Measurements from ENCODE around the gene MAGI1. TPM values are rescaled to one million over a fixed set of nuclear protein-coding genes. Genes with fewer than 3 reads are reported as not detected.
A peak's percentile ranks its signal among the peaks of the same experiment; 100 is the strongest.

MAGI1 gene
- total RNA-seq, 1 donor from 2014 or later: 49.8 TPM

DNA sequence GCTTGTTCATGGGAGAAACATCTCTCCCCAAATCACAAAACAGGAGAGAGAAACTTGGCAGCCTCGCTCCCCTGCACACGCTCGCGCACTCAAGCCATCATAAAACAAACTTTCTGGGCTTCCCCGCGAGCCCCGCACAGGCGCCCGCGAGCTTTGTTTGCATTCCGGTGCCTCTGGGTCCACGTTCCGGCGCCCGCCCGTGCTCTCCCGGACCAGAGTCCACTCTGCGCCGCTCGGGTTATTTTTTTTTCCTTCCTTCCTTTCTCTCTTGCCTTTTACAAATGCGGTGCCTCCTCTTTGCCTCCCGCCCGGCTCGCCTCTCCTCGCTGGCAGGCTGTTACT, 363 bp downstream of the MAGI1 start:
- Mint-ChIP-seq H3K4me3 (peak overlapping the region; percentile 99), H3K4me1 (peaks cover 33% of the 10 kb centered on the region), H3K27me3 (ENCODE audit: low read depth) (peaks cover 31% of the 10 kb centered on the region), H3K36me3 (ENCODE audit: low read depth) (no peaks in the 10 kb centered on the region), H3K27ac (ENCODE audit: unreplicated experiment) (peak overlapping the region; percentile 98), H3K9me3 (no peaks in the 10 kb centered on the region)
- TF ChIP-seq, protein P1, sequence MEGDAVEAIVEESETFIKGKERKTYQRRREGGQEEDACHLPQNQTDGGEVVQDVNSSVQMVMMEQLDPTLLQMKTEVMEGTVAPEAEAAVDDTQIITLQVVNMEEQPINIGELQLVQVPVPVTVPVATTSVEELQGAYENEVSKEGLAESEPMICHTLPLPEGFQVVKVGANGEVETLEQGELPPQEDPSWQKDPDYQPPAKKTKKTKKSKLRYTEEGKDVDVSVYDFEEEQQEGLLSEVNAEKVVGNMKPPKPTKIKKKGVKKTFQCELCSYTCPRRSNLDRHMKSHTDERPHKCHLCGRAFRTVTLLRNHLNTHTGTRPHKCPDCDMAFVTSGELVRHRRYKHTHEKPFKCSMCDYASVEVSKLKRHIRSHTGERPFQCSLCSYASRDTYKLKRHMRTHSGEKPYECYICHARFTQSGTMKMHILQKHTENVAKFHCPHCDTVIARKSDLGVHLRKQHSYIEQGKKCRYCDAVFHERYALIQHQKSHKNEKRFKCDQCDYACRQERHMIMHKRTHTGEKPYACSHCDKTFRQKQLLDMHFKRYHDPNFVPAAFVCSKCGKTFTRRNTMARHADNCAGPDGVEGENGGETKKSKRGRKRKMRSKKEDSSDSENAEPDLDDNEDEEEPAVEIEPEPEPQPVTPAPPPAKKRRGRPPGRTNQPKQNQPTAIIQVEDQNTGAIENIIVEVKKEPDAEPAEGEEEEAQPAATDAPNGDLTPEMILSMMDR (conservative IDR thresholded peaks at IDR 0.05): no peak
- DNase-seq (ENCODE audit: low read depth, low spot score): no peak

DNA sequence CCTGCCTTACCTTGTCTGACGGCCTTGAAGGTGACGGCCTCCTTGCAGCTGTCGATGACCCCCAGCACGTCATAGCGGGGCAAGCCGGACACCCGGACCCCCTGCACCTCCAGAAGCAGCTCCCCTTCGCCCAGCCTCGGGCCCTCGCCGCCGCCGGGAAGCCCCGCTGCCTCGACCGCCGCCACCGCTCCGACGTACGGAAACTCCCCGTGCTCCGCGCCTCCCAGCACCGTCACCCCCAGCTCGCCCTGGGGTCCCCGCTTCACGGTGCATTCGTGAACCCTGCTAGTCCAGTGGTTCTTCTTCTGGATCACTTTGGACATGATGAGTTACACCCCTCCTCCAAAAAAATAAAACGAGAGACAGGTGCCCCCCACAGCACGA, 740 bp downstream of the MAGI1 start:
- Mint-ChIP-seq H3K27me3 (ENCODE audit: low read depth) (peaks cover 31% of the 10 kb centered on the region), H3K4me1 (peaks cover 33% of the 10 kb centered on the region), H3K36me3 (ENCODE audit: low read depth) (no peaks in the 10 kb centered on the region), H3K4me3 (peak overlapping the region; percentile 99), H3K9me3 (no peaks in the 10 kb centered on the region), H3K27ac (ENCODE audit: unreplicated experiment) (peak overlapping the region; percentile 98)
- TF ChIP-seq, protein P1 (conservative IDR thresholded peaks at IDR 0.05): no peak
- DNase-seq (ENCODE audit: low read depth, low spot score): peak; percentile 15

DNA sequence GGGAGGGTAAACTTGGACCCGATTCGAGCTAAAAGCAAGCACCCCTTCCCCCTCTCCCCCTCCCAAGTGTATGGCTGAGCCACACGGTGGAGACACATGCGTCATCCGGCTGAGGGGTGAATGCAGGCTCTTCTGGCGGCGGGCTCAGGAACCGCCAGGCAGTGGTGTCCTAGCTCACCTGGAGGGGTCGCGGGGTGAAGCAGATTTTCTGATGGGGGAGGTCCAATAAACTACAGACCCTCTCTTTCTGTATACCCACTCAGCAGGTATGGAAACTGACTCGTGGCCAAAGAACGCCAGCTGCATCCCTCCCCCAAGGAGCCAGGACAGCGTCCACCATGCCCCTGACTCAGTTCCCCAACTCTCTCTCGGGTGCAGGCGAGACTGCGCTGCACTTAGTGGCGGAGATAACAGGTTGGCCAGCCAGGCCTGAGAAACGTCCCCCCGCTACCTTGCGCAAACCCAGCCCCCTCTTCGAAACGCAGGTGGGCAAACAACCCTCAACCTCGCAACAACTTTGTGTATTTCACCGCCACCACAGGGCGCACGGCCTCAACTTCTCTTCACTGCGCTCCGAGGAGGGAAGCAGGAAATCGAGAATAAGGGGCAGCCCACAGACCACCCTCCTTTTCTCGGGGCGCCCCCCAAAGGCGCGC, 1.3 kb downstream of the MAGI1 start:
- H3K27me3 Mint-ChIP-seq (ENCODE audit: low read depth): peaks cover 28% of the 10 kb centered on the region
- TF ChIP-seq, protein P1 (conservative IDR thresholded peaks at IDR 0.05): peak; percentile 45
- H3K36me3 Mint-ChIP-seq (ENCODE audit: low read depth): no peaks in the 10 kb centered on the region
- no peaks in the 10 kb centered on the region for H3K9me3 Mint-ChIP-seq
- H3K4me1 Mint-ChIP-seq: peaks cover 33% of the 10 kb centered on the region
- DNase-seq (ENCODE audit: low read depth, low spot score): peak; percentile 11
- peak overlapping the region; percentile 99 for H3K4me3 Mint-ChIP-seq
- H3K27ac Mint-ChIP-seq (ENCODE audit: unreplicated experiment): peak overlapping the region; percentile 68

DNA sequence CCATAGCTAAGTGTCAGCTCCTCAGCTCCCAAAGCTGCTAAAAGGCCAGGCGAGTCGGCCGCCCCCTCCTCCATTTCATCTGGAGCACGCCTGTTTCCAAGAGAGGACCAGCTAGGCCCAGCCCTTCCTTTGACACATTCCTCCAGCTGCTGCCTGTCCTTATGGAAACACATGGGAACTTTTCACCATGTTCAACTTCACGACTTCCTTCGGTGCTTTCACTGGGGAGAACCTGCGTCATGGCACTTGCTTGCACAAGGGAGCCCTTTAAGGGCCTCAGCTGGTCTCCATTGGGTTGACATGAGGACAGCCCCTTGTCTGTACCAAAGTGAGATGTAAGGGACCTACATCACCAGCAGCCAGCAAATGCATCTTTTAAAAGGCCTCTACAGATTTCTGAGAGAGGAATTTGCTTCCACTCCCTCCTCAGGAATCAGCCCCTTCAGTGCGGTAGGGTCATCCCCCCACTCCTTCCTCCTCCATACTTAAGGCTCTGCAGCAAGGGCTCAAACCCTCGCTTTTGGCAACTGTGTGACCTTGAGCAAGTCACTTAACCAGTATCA, 2.1 kb downstream of the MAGI1 start:
- Mint-ChIP-seq H3K36me3 (ENCODE audit: low read depth) (no peaks in the 10 kb centered on the region), H3K4me3 (peak overlapping the region; percentile 99), H3K27ac (ENCODE audit: unreplicated experiment) (no peak overlapping the region), H3K9me3 (no peaks in the 10 kb centered on the region), H3K4me1 (peaks cover 33% of the 10 kb centered on the region), H3K27me3 (ENCODE audit: low read depth) (peaks cover 23% of the 10 kb centered on the region)
- no peak for DNase-seq (ENCODE audit: low read depth, low spot score)
- TF ChIP-seq, protein P1 (conservative IDR thresholded peaks at IDR 0.05): no peak

DNA sequence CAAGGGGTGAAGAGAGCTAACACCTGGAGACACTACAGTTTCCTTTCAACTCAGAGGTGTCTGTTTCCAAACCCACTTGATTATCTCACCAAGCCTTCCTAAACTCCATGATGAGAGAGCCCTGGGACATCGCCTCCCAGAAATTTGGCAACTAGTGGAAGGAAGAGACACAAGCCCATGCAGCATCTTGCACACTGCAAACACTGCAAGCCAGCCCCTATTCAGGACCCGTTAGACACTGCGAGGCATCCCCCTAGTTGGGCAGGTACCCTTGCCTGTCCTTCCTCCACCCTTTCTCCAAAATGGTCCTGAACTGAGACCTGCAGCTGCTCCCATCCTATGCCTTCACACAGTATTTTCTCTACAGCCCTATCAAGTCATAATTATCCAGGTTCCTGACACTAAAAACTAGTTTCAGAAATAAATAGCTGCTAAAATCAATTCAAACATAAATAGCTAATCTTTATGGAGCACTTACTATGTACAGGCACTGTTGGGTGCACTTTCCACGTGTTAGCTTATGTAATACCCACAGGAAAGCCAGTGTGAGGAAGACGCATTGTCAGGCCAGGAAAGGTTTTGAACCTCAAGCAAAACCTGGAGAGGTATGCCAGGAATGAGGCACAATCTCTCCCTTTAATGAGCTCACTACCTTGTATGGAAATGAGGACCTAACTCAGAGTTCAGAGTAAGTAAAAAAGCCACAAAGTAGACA, 2.8 kb downstream of the MAGI1 start:
- Mint-ChIP-seq H3K27me3 (ENCODE audit: low read depth) (peaks cover 16% of the 10 kb centered on the region), H3K4me1 (peaks cover 33% of the 10 kb centered on the region), H3K36me3 (ENCODE audit: low read depth) (no peaks in the 10 kb centered on the region), H3K4me3 (peak overlapping the region; percentile 99), H3K9me3 (no peaks in the 10 kb centered on the region), H3K27ac (ENCODE audit: unreplicated experiment) (no peak overlapping the region)
- TF ChIP-seq, protein P1 (conservative IDR thresholded peaks at IDR 0.05): no peak
- DNase-seq (ENCODE audit: low read depth, low spot score): no peak

Measured in neural crest cell (in vitro differentiated cells).